ENCODE results near the gene TRIM41. TPM values are rescaled to one million over a fixed set of nuclear protein-coding genes. Genes with fewer than 3 reads are reported as not detected.

Gene TRIM41
- total and polyA plus RNA-seq, 9 of the 15 experiments (the other 6 are each of a cell fraction or from before 2014, with no cell fraction given), result 1.8 to 47.6 (median 20.9) TPM

GRCh38 chr5:181215997-181216989, 6.8 kb upstream of the TRIM41 start (continued):
- TF ChIP-seq RREB1 (CRISPR knock-in tag; IDR thresholded peaks at IDR 0.05), result no peak
- TF ChIP-seq, protein P1, sequence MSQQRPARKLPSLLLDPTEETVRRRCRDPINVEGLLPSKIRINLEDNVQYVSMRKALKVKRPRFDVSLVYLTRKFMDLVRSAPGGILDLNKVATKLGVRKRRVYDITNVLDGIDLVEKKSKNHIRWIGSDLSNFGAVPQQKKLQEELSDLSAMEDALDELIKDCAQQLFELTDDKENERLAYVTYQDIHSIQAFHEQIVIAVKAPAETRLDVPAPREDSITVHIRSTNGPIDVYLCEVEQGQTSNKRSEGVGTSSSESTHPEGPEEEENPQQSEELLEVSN (IDR thresholded peaks at IDR 0.05; ENCODE audit: borderline replicate concordance in 1 of 2, extremely low read depth in 1 of 2, insufficient read depth in 1 of 2, insufficient read length in 1 of 2, low read depth in 1 of 2, low read length in 1 of 2, poor library complexity in 1 of 2, severe bottlenecking in 1 of 2), result no peak
- TF ChIP-seq HMBOX1 (IDR thresholded peaks at IDR 0.05), result peak; percentile 80
- TF ChIP-seq MEF2D (tag; conservative IDR thresholded peaks at IDR 0.05; ENCODE audit: low read depth), result peak; percentile 49; the same call in 1 of the 2 replicates
- TF ChIP-seq CGGBP1 (CRISPR knock-in tag; IDR thresholded peaks at IDR 0.05), result no peak
- no peak for TF ChIP-seq POLR3G (IDR thresholded peaks at IDR 0.05; ENCODE audit: extremely low read depth, insufficient read length, insufficient replicate concordance)
- TF ChIP-seq ZFPM2 (CRISPR knock-in tag; IDR thresholded peaks at IDR 0.05), result no peak
- TF ChIP-seq, protein P2, sequence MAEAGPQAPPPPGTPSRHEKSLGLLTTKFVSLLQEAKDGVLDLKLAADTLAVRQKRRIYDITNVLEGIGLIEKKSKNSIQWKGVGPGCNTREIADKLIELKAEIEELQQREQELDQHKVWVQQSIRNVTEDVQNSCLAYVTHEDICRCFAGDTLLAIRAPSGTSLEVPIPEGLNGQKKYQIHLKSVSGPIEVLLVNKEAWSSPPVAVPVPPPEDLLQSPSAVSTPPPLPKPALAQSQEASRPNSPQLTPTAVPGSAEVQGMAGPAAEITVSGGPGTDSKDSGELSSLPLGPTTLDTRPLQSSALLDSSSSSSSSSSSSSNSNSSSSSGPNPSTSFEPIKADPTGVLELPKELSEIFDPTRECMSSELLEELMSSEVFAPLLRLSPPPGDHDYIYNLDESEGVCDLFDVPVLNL (CRISPR knock-in tag; IDR thresholded peaks at IDR 0.05; ENCODE audit: low read depth), result no peak
- TF ChIP-seq ATF1 (CRISPR knock-in tag; IDR thresholded peaks at IDR 0.05), result no peak
- peak; percentile 77 for TF ChIP-seq ATF1 (tag; IDR thresholded peaks at IDR 0.05)
- TF ChIP-seq ZNF699 (CRISPR knock-in tag; IDR thresholded peaks at IDR 0.05; ENCODE audit: insufficient replicate concordance), result no peak
- TF ChIP-seq, protein P3, sequence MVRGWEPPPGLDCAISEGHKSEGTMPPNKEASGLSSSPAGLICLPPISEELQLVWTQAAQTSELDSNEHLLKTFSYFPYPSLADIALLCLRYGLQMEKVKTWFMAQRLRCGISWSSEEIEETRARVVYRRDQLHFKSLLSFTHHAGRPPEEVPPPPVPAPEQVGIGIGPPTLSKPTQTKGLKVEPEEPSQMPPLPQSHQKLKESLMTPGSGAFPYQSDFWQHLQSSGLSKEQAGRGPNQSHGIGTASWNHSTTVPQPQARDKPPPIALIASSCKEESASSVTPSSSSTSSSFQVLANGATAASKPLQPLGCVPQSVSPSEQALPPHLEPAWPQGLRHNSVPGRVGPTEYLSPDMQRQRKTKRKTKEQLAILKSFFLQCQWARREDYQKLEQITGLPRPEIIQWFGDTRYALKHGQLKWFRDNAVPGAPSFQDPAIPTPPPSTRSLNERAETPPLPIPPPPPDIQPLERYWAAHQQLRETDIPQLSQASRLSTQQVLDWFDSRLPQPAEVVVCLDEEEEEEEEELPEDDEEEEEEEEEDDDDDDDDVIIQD (CRISPR knock-in tag; IDR thresholded peaks at IDR 0.05), result no peak
- no peak for TF ChIP-seq NCOA2 (IDR thresholded peaks at IDR 0.05; ENCODE audit: partially characterized antibody in 2 of 2)

Measured in K562 (cell line).